Adrenal gland (tissue), 12 donors: ENCODE data around the gene TAL2. TPM values are rescaled to one million over a fixed set of nuclear protein-coding genes. Genes with fewer than 3 reads are reported as not detected.

Experiments used
- DNase-seq, 7 donors: peaks; one replicate each; pipeline ENCODE4 v3.0.0-alpha.2; 2019 to 2020
- H3K27ac ChIP-seq, 5 donors: fragments of 200-600 bp; sonication (generic) in 4 of 5; 1 replicate in 3 of 5; 2 replicates in 2 of 5; pipeline versions ENCODE4 v1.5.1 to v1.8.0; 2016 to 2020; ENCODE audit warnings: mild to moderate bottlenecking in 1 of 5
- H3K27me3 ChIP-seq: fragments of 200-600 bp; 2 replicates; pipeline ENCODE4 v1.8.0; 2021
- H3K36me3 ChIP-seq, 2 donors: fragments of 200-600 bp; replicated peaks in 1 of 2; 1 replicate in 1 of 2; 2 replicates in 1 of 2; pipeline versions ENCODE4 v1.5.1 to v1.8.0; 2018 to 2022
- H3K4me1 ChIP-seq, 2 donors: fragments of 200-600 bp; replicated peaks in 1 of 2; 1 replicate in 1 of 2; 2 replicates in 1 of 2; pipeline versions ENCODE4 v1.5.1 to v1.8.0; 2018 to 2021
- H3K4me3 ChIP-seq, 4 donors: fragments of 200-600 bp; sonication (generic) in 3 of 4; one replicate each; pipeline ENCODE4 v1.5.1; 2016 to 2018
- H3K9me3 ChIP-seq, 3 donors: fragments of 200-600 bp; sonication (generic) in 1 of 3; replicated peaks in 1 of 3; 1 replicate in 2 of 3; 2 replicates in 1 of 3; pipeline versions ENCODE4 v1.5.1 to v1.8.0; 2016 to 2021
- POLR2A ChIP-seq, 2 donors: fragments of 450-650 bp; IDR thresholded peaks; one replicate each; pipeline ENCODE4 v1.6.1; 2017; ENCODE audit warnings: antibody characterized with exemption in 2 of 2, mild to moderate bottlenecking in 2 of 2, moderate library complexity in 1 of 2
- WGBS, 4 donors: extraction: QIAGEN DNeasy Blood & Tissue Kit in 2 of 4; methylation state at CpG; one replicate each; pipeline versions ENCODE4 v1.1.5 to v1.1.7; 2013 to 2017; 5-methylcytosine and 5-hydroxymethylcytosine counted together
- intact Hi-C, 2 donors: fragments of 100-400 bp; cut with DNase I; formaldehyde crosslinking; loops; one replicate each; pipeline versions ENCODE4 v1.14.1 to v1.15.0; 2022 to 2023
- polyA plus RNA-seq, 3 donors: library from polyadenylated mRNA; stranded (reverse); fragments of 200-250 nt in 2 of 3; fragments of 350-450 nt in 1 of 3; fragmentation: Illumina TruSeq in 1 of 3; extraction: RNeasy Lipid Tissue Mini Kit (QIAGEN cat#74804) in 1 of 3; gene quantifications; one replicate each; pipeline ENCODE4 v1.2.3, GENCODE V29; 2013 to 2014
- total RNA-seq, 9 donors: library from RNA; depleted of rRNA in 4 of 9; stranded (reverse); fragments of >200 nt in 4 of 9; fragments of 120-200 nt in 1 of 9; fragmentation: NEBNext Ultra II Directional in 1 of 9; extraction: Animal tissue kit (Norgen Biotek cat#: 25700) in 1 of 9; gene quantifications; one replicate each; pipeline versions ENCODE4 v1.1.0 to v1.2.4, GENCODE V29; 2013 to 2023
- TF ChIP-seq, protein P1 (sequence below), 6 experiments: fragments of 450-650 bp in 4 of 6; fragments of 200-600 bp in 2 of 6; sonication (generic) in 1 of 6; IDR thresholded peaks; 1 replicate in 5 of 6; 2 replicates in 1 of 6; pipeline versions ENCODE4 v1.5.1 to v1.8.0; 2016 to 2021; ENCODE audit warnings: antibody characterized with exemption in 6 of 6, mild to moderate bottlenecking in 2 of 6, moderate library complexity in 1 of 6
- donor health status: healthy with polysubstance abuse.
- donor health status: Bipolar disorder and iron deficiency.
- donor health status: DM: yes; HTN: yes; CAD: no.
- donor health status: DM: no; HTN: no; CAD: no.
- donor health status: DM: no; HTN: no; CAD: no.
- donor health status: DM: yes; HTN: yes; CAD: no.

TAL2 gene
- total and polyA plus RNA-seq, 12 donors = 0.39 to 1.7 TPM; not detected in 10

DNA sequence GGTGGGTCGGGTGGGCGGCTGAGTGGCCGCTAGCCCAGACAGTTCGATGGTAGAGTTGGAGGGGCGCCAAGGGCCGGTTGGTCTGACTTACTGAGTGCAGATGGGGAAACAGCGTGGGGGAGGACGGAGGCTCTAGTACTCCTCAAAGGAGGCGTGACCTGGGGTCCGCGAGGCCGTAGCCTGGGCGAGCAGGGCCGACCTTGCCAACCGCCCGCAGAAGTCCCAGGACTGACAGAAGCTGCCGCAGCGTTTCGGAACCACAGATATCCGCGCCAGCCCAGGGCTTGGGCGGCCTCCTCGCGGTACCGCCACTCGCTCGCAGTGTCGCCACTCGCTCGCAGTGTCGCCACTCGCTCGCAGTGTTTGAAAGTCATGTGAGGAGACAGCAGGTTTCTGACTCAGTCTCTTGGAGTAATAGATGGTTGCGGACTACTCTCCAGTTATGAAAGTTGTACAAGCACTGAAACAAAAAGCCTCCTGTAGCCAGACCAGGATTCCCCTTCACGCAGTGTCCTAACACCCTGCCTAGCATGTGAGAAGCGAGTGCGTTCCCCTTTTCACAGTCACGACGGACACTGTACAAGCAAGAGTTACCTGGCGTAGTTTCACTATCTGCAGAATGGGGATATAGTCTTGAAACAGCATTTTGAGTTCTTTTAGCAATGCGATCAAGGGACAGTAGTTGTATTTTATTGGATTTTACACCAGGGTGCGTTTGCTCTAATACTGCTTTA lies 32.8 kb downstream of the TAL2 start:
- DNase-seq = peak; percentile 76 to 86 (median 82)
- Histone ChIP-seq H3K36me3 (no peaks in the 10 kb centered on the region), H3K4me3 (peak overlapping the region; percentile 22 to 90 (median 72)), H3K9me3 (no peaks in the 10 kb centered on the region), H3K27ac (peak overlapping the region in 4 of 5 donors; percentile 71 to 87 (median 86)), H3K27me3 (no peaks in the 10 kb centered on the region), H3K4me1 (peaks cover 7 to 9% of the 10 kb centered on the region in 2 donors)
- TF ChIP-seq, protein P1, sequence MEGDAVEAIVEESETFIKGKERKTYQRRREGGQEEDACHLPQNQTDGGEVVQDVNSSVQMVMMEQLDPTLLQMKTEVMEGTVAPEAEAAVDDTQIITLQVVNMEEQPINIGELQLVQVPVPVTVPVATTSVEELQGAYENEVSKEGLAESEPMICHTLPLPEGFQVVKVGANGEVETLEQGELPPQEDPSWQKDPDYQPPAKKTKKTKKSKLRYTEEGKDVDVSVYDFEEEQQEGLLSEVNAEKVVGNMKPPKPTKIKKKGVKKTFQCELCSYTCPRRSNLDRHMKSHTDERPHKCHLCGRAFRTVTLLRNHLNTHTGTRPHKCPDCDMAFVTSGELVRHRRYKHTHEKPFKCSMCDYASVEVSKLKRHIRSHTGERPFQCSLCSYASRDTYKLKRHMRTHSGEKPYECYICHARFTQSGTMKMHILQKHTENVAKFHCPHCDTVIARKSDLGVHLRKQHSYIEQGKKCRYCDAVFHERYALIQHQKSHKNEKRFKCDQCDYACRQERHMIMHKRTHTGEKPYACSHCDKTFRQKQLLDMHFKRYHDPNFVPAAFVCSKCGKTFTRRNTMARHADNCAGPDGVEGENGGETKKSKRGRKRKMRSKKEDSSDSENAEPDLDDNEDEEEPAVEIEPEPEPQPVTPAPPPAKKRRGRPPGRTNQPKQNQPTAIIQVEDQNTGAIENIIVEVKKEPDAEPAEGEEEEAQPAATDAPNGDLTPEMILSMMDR (IDR thresholded peaks at IDR 0.05) = no peak
- peak; percentile 33 to 86 for TF ChIP-seq POLR2A (IDR thresholded peaks at IDR 0.05)
- 1 to 4% (median 1%) methylated on average over 9 to 42 of the region's 42 CpGs for WGBS, 4 donors
- intact Hi-C loops = loop anchor here in 1 of 2 donors (10.0 kb wide), 1 partner anchor 260 kb away; no protein-coding TSS in a partner anchor

DNA sequence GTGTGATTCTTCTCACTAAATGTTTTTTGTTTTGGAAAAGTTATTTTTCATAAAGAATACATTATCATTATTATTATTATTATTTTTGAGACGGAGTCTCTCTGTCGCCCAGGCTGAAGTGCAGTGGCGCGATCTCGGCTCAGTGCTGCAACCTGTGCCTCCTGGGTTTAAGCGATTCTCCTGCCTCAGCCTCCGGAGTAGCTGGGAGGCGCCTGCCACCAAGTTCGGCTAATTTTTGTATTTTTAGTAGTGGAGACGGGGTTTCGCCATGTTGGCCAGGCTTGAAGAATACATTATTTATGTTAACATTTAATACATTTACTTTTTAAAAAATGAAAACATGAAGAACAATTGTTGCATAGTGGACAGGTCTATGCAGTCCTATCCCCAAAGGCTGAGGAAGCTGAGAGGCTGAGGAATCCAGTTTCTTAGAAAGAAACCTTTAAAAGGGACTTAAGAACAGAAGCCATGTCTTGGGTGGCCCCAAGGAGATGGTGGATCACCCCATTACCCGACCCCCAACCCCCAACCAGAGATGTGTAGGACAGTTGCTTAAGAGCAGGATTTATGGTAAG lies 34.0 kb downstream of the TAL2 start:
- DNase-seq = no peak
- 87 to 96% (median 93%) methylated on average over 12 of the region's 12 CpGs for WGBS, 4 donors
- no peaks in the 10 kb centered on the region for H3K27me3 ChIP-seq
- H3K4me3 ChIP-seq = no peak overlapping the region
- H3K27ac ChIP-seq = no peak overlapping the region
- H3K36me3 ChIP-seq = no peaks in the 10 kb centered on the region
- H3K4me1 ChIP-seq = peaks cover 7 to 9% of the 10 kb centered on the region in 2 donors
- TF ChIP-seq POLR2A (IDR thresholded peaks at IDR 0.05) = no peak
- TF ChIP-seq, protein P1 (IDR thresholded peaks at IDR 0.05) = no peak
- intact Hi-C loops = loop anchor here in 1 of 2 donors (10.0 kb wide), 1 partner anchor 262 kb away; no protein-coding TSS in a partner anchor
- no peaks in the 10 kb centered on the region for H3K9me3 ChIP-seq

DNA sequence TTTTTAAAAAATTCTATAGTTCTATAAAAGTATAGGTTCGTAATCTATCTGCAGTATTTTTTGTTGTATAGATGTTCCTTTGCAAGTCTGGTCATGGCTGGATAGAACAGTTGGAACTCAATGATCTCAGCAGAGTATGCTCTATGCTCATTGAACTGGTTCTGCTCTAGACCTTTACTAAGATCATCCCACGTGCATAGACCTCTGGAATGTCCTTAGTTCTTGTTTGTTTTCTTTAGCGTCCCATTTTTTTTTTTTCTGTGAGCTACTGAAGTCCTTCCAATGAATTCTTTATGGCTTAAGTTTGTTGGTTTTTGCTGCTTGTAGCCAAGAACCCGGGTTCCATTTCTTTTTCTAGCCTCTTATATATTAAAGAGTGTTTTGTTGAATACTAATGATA lies 35.6 kb downstream of the TAL2 start:
- Histone ChIP-seq H3K36me3 (no peaks in the 10 kb centered on the region), H3K9me3 (no peaks in the 10 kb centered on the region), H3K4me1 (peaks cover 7 to 9% of the 10 kb centered on the region in 2 donors), H3K27me3 (no peaks in the 10 kb centered on the region), H3K4me3 (no peak overlapping the region), H3K27ac (no peak overlapping the region)
- intact Hi-C loops = loop anchor here in 1 of 2 donors (10.0 kb wide), 1 partner anchor 263 kb away; no protein-coding TSS in a partner anchor
- 71 to 85% (median 79%) methylated on average over 4 of the region's 4 CpGs for WGBS, 4 donors
- no peak for DNase-seq
- no peak for TF ChIP-seq POLR2A (IDR thresholded peaks at IDR 0.05)
- TF ChIP-seq, protein P1 (IDR thresholded peaks at IDR 0.05) = no peak

DNA sequence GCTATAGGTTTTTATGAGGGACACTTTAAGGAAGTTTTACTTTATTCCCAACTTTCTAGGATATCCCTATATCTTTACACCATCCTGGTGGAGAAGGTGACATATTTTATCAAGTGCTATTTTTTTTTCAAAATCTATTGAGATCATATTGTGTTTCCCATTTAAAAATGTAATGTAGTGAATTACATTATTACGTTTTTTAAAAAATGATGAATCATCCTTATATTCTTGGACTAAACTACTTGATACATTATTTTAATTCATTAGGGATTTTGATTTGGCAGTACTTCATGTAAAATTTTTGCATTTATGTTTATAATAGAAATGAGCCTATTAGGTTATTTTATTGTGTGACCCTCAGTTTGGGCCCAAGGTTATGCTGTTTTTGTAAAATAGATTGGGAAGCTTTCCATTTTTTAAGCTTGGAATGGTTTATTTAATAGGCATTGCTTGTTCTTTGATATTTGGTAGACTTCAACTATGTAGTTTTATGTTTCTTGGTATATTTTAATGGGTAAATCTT lies 36.2 kb downstream of the TAL2 start:
- intact Hi-C loops = loop anchor here in 1 of 2 donors (10.0 kb wide), 1 partner anchor 264 kb away; no protein-coding TSS in a partner anchor
- 60 to 70% (median 61%) methylated on average over 1 of the region's 1 CpG for WGBS, 4 donors
- DNase-seq = no peak
- H3K36me3 ChIP-seq = no peaks in the 10 kb centered on the region
- peaks cover 6 to 7% of the 10 kb centered on the region in 2 donors for H3K4me1 ChIP-seq
- no peak overlapping the region for H3K27ac ChIP-seq
- no peaks in the 10 kb centered on the region for H3K9me3 ChIP-seq
- H3K27me3 ChIP-seq = no peaks in the 10 kb centered on the region
- H3K4me3 ChIP-seq = no peak overlapping the region
- TF ChIP-seq POLR2A (IDR thresholded peaks at IDR 0.05) = no peak
